Endothelial cell of umbilical vein (primary cell): ENCODE results near the gene VAMP7. TPM values are rescaled to one million over a fixed set of nuclear protein-coding genes. Genes with fewer than 3 reads are reported as not detected.

Source experiments
- BruUV-seq: library from RNA; stranded (reverse); fragments of 400-500 nt; replicated peaks from 2 replicates; lab custom pipeline; 2021; lab: Mats Ljungman, UMichigan
- CTCF ChIA-PET: fragments of 300-600, 350-600 bp; sonication (Branson Sonifier 250); formaldehyde crosslinking; loops from one replicate; lab custom pipeline; 2021; ENCODE audit warnings: antibody characterized with exemption, inconsistent platforms; lab: Charles Lee
- POLR2A ChIA-PET: fragments of 300-600, 350-600 bp; sonication (Branson Sonifier 250); formaldehyde crosslinking; loops from one replicate; lab custom pipeline; 2021; ENCODE audit warnings: antibody characterized with exemption, inconsistent platforms; lab: Charles Lee
- DNase-seq: peaks from one replicate; pipeline ENCODE4 v3.0.0-alpha.2; 2011; ENCODE audit warnings: low read depth, low spot score
- FAIRE-seq: peaks from 2 replicates; lab custom pipeline; 2011; peaks lifted over from hg19 to GRCh38; lab: Jason Lieb, UNC
- H2AFZ ChIP-seq: 2 replicates; pipeline ENCODE4 v1.6.0; 2012; ENCODE audit warnings: low read depth, low read length, control low read depth, inconsistent platforms
- H3K27ac ChIP-seq: 2 replicates; pipeline ENCODE4 v1.5.1; 2011; ENCODE audit warnings: low read depth, mild to moderate bottlenecking, control low read depth, low read length, moderate library complexity; ENCODE audit not compliant: insufficient read depth
- H3K27me3 ChIP-seq, 2 experiments: 2 replicates each; pipeline versions ENCODE4 v1.6.0 to v1.6.1; 2011; ENCODE audit warnings: low read length in 2 of 2, mixed read lengths in 1 of 2; ENCODE audit not compliant: control insufficient read depth in 2 of 2, insufficient read depth in 2 of 2
- H3K36me3 ChIP-seq, 2 experiments: 2 replicates in 1 of 2; 3 replicates in 1 of 2; pipeline ENCODE4 v1.5.1; 2011; ENCODE audit warnings: low read length in 2 of 2, mild to moderate bottlenecking in 1 of 2, moderate library complexity in 1 of 2; ENCODE audit not compliant: control insufficient read depth in 2 of 2, insufficient read depth in 2 of 2; ENCODE audit errors: extremely low read depth in 1 of 2
- H3K4me1 ChIP-seq: 3 replicates; pipeline ENCODE4 v1.5.1; 2011; ENCODE audit warnings: mild to moderate bottlenecking, low read length; ENCODE audit not compliant: control insufficient read depth, insufficient read depth; ENCODE audit errors: extremely low read depth
- H3K4me2 ChIP-seq: 2 replicates; pipeline ENCODE4 v1.6.1; 2011; ENCODE audit warnings: low read length, control low read depth, mixed read lengths; ENCODE audit not compliant: insufficient read depth
- H3K4me3 ChIP-seq, 3 experiments: fragments of 200-600 bp in 1 of 3; sonication (generic), shearing (Covaris generic) in 1 of 3; replicated peaks in 1 of 3; 2 replicates each; pipeline ENCODE4 v1.5.1; 2011 to 2016; ENCODE audit warnings: control low read depth in 3 of 3, low read length in 3 of 3, mild to moderate bottlenecking in 2 of 3, inconsistent platforms in 1 of 3, low read depth in 1 of 3, moderate library complexity in 1 of 3; ENCODE audit not compliant: insufficient read depth in 1 of 3
- H3K79me2 ChIP-seq: 2 replicates; pipeline ENCODE4 v1.6.0; 2012; ENCODE audit warnings: low read length, inconsistent platforms; ENCODE audit not compliant: control insufficient read depth, insufficient read depth
- H3K9ac ChIP-seq: replicated peaks from 2 replicates; pipeline ENCODE3; 2011; ENCODE audit warnings: low read length, control low read depth; ENCODE audit not compliant: insufficient read depth; ENCODE audit errors: extremely low read depth
- H3K9me1 ChIP-seq: replicated peaks from 3 replicates; pipeline ENCODE4 v1.6.0; 2011; ENCODE audit warnings: mild to moderate bottlenecking, low read length; ENCODE audit not compliant: control insufficient read depth, insufficient read depth; ENCODE audit errors: extremely low read depth
- H3K9me3 ChIP-seq: replicated peaks from 2 replicates; pipeline ENCODE4 v1.5.1; 2012; ENCODE audit warnings: low read length, inconsistent platforms; ENCODE audit not compliant: control insufficient read depth, insufficient read depth
- H4K20me1 ChIP-seq: replicated peaks from 2 replicates; pipeline ENCODE3; 2011; ENCODE audit warnings: mild to moderate bottlenecking, low read length; ENCODE audit not compliant: control insufficient read depth, insufficient read depth; ENCODE audit errors: extremely low read depth
- FOS ChIP-seq: IDR thresholded peaks from 2 replicates; pipeline ENCODE4 v1.6.1; 2011; ENCODE audit warnings: mild to moderate bottlenecking, low read length, moderate library complexity, borderline replicate concordance; ENCODE audit not compliant: insufficient read depth
- GATA2 ChIP-seq: IDR thresholded peaks from 2 replicates; pipeline ENCODE4 v1.7.0; 2011; ENCODE audit warnings: low read depth, mild to moderate bottlenecking, moderate library complexity, mixed read lengths, low read length; ENCODE audit not compliant: insufficient read length, insufficient read depth
- JUN ChIP-seq: IDR thresholded peaks from 2 replicates; pipeline ENCODE4 v1.6.1; 2011; ENCODE audit warnings: borderline replicate concordance, low read depth; ENCODE audit not compliant: insufficient read length, insufficient read depth
- MYC ChIP-seq: IDR thresholded peaks from one replicate; pipeline ENCODE4 v1.6.1; 2011; ENCODE audit warnings: mild to moderate bottlenecking, low read depth, low read length
- POLR2A ChIP-seq: IDR thresholded peaks from 2 replicates; pipeline ENCODE4 v1.6.1; 2012; ENCODE audit warnings: low read depth, mild to moderate bottlenecking, control low read depth, low read length
- dilution Hi-C: fragments of 300-500 bp; cut with MboI; formaldehyde crosslinking; loops from one replicate; pipeline ENCODE4 v1.15.0; 2019; ENCODE audit warnings: low sequenced_read_pairs; ENCODE audit not compliant: extremely low pct_ligation_motif_present
- intact Hi-C: fragments of 100-400 bp; cut with micrococcal nuclease; formaldehyde crosslinking; loops from one replicate; pipeline ENCODE4 v1.10.0; 2022
- polyA plus RNA-seq, 4 experiments: library from polyadenylated mRNA; depleted of rRNA in 3 of 4; stranded (reverse) in 3 of 4; unstranded in 1 of 4; fragments of >200 nt; gene quantifications; 2 replicates each; pipeline versions ENCODE4 v1.2.1 to v1.2.3, GENCODE V29; 2011 to 2012; ENCODE audit warnings: missing spikeins in 1 of 4
- total RNA-seq: library from RNA; stranded (reverse); gene quantifications from 2 replicates; pipeline ENCODE4 v1.2.3, GENCODE V29; 2021
- TF ChIP-seq, protein P1 (sequence below), 2 donors: IDR thresholded peaks; 1 replicate in 1 of 2; 2 replicates in 1 of 2; pipeline ENCODE4 v1.5.1; 2011; ENCODE audit warnings: low read length in 2 of 2, mild to moderate bottlenecking in 2 of 2, moderate library complexity in 2 of 2, control low read depth in 1 of 2, inconsistent platforms in 1 of 2, low read depth in 1 of 2; ENCODE audit not compliant: insufficient read depth in 1 of 2; ENCODE audit errors: extremely low read depth in 1 of 2
- TF ChIP-seq, protein P2 (sequence below): IDR thresholded peaks from 2 replicates; pipeline ENCODE4 v1.6.1; 2011; ENCODE audit not compliant: insufficient read depth, insufficient read length

VAMP7 gene
- total and polyA plus RNA-seq, 2 donors (not counting 3 experiments of a cell fraction or from before 2014, with no cell fraction given), result 20.1 to 36.8 TPM

GRCh38 chrX:155956099-155956498 lies 75.0 kb downstream of the VAMP7 start:
- H3K27ac ChIP-seq, result no peak overlapping the region
- intact Hi-C loops, result no loop called here
- H2AFZ ChIP-seq, result no peak overlapping the region
- DNase-seq (no peak), FAIRE-seq (no peak)
- ChIA-PET CTCF (no interaction called here), POLR2A (no interaction called here)
- TF ChIP-seq MYC, result no peak
- no peak for TF ChIP-seq GATA2
- no peak for TF ChIP-seq JUN
- BruUV-seq, result no TSS peak
- H3K9me3 ChIP-seq, result no peaks in the 10 kb centered on the region
- dilution Hi-C loops, result no loop called here
- no peaks in the 10 kb centered on the region for H3K79me2 ChIP-seq
- H4K20me1 ChIP-seq, result no peaks in the 10 kb centered on the region
- no peak overlapping the region for H3K4me3 ChIP-seq
- no peak overlapping the region for H3K9ac ChIP-seq
- H3K36me3 ChIP-seq, result no peaks in the 10 kb centered on the region
- no peak overlapping the region for H3K4me2 ChIP-seq
- H3K9me1 ChIP-seq, result no peaks in the 10 kb centered on the region
- H3K27me3 ChIP-seq, result no peaks in the 10 kb centered on the region
- no peaks in the 10 kb centered on the region for H3K4me1 ChIP-seq

DNA sequence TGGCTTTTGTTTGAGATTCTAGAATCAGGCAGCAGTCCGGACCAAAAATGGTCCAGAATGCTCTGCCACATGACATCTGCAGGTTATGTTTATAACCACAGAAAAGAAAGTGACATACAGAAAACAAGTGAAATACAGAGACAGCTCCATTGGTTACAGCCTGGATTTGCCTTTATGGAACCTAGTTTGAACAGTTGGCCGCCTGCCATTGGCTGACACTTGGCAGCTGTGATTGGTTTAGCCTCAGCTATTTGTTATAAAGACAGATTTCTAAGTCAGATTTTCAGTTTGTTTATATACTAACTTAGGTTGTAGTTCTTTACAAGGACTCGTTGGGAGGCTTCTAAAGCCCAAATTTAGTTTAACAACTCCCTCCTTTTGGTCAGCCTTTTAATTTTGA lies 75.5 kb downstream of the VAMP7 start:
- CTCF ChIA-PET, result no interaction called here
- TF ChIP-seq FOS, result no peak
- TF ChIP-seq POLR2A, result no peak
- TF ChIP-seq, protein P1, sequence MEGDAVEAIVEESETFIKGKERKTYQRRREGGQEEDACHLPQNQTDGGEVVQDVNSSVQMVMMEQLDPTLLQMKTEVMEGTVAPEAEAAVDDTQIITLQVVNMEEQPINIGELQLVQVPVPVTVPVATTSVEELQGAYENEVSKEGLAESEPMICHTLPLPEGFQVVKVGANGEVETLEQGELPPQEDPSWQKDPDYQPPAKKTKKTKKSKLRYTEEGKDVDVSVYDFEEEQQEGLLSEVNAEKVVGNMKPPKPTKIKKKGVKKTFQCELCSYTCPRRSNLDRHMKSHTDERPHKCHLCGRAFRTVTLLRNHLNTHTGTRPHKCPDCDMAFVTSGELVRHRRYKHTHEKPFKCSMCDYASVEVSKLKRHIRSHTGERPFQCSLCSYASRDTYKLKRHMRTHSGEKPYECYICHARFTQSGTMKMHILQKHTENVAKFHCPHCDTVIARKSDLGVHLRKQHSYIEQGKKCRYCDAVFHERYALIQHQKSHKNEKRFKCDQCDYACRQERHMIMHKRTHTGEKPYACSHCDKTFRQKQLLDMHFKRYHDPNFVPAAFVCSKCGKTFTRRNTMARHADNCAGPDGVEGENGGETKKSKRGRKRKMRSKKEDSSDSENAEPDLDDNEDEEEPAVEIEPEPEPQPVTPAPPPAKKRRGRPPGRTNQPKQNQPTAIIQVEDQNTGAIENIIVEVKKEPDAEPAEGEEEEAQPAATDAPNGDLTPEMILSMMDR (IDR thresholded peaks at IDR 0.05; ENCODE audit: extremely low read depth in 1 of 2, insufficient read depth in 1 of 2, low read depth in 1 of 2, low read length in 2 of 2), result no peak
- TF ChIP-seq, protein P2, sequence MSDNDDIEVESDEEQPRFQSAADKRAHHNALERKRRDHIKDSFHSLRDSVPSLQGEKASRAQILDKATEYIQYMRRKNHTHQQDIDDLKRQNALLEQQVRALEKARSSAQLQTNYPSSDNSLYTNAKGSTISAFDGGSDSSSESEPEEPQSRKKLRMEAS, result no peak
- no peak for TF ChIP-seq GATA2
- Histone ChIP-seq H3K9ac (no peak overlapping the region), H3K27me3 (no peaks in the 10 kb centered on the region), H3K79me2 (no peaks in the 10 kb centered on the region), H3K4me1 (no peaks in the 10 kb centered on the region), H3K9me1 (no peaks in the 10 kb centered on the region), H3K27ac (no peak overlapping the region), H3K4me2 (no peak overlapping the region), H4K20me1 (no peaks in the 10 kb centered on the region), H3K4me3 (no peak overlapping the region), H3K9me3 (no peaks in the 10 kb centered on the region), H2AFZ (no peak overlapping the region), H3K36me3 (no peaks in the 10 kb centered on the region)
- intact Hi-C loops, result no loop called here
- POLR2A ChIA-PET, result no interaction called here
- DNase-seq (no peak), FAIRE-seq (no peak)
- no TSS peak for BruUV-seq
- dilution Hi-C loops, result no loop called here
